Measurements from ENCODE around the gene E2F4. TPM values are rescaled to one million over a fixed set of nuclear protein-coding genes. Genes with fewer than 3 reads are reported as not detected.

E2F4 gene
- total and polyA plus RNA-seq, 2 experiments from 2014 or later, result 70.4 to 72.4 TPM

DNA sequence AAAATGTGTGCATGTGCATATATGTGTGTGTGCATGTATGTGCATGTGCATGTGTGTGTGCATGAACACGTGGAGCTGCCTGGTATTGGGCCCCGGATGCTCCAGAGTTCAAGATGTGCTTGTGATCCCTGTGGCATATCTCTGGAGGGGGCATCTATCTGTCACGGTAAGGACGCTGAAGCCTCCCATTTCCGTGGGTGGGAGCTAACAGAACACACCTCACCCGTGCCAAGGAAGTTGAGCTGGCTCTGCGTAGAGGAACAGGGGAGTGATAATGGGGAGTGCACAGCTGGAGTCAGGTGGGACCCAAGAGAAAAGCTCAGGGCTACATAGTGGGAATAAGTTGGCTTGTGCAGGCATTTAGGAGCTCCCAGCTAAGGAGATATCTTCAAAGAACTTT is 19.7 kb downstream of the E2F4 start:
- H3K79me2 ChIP-seq, result no peaks in the 10 kb centered on the region
- H3K9me3 ChIP-seq (ENCODE audit: low read depth), result no peaks in the 10 kb centered on the region
- no peaks in the 10 kb centered on the region for H4K20me1 ChIP-seq (ENCODE audit: insufficient read depth, poor library complexity, severe bottlenecking)
- H3K4me3 ChIP-seq, result no peak overlapping the region
- no peak overlapping the region for H3K4me2 ChIP-seq
- no peak overlapping the region for H3K27ac ChIP-seq
- H3K4me1 ChIP-seq (ENCODE audit: insufficient read depth), result no peaks in the 10 kb centered on the region
- no peaks in the 10 kb centered on the region for H3K9me2 ChIP-seq (replicated peaks; ENCODE audit: insufficient read depth)
- DNase-seq (ENCODE audit: low spot score), result no peak
- no peak overlapping the region for H2AFZ ChIP-seq
- TF ChIP-seq, protein P1, sequence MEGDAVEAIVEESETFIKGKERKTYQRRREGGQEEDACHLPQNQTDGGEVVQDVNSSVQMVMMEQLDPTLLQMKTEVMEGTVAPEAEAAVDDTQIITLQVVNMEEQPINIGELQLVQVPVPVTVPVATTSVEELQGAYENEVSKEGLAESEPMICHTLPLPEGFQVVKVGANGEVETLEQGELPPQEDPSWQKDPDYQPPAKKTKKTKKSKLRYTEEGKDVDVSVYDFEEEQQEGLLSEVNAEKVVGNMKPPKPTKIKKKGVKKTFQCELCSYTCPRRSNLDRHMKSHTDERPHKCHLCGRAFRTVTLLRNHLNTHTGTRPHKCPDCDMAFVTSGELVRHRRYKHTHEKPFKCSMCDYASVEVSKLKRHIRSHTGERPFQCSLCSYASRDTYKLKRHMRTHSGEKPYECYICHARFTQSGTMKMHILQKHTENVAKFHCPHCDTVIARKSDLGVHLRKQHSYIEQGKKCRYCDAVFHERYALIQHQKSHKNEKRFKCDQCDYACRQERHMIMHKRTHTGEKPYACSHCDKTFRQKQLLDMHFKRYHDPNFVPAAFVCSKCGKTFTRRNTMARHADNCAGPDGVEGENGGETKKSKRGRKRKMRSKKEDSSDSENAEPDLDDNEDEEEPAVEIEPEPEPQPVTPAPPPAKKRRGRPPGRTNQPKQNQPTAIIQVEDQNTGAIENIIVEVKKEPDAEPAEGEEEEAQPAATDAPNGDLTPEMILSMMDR (IDR thresholded peaks at IDR 0.05; ENCODE audit: poor library complexity), result no peak
- no peak for TF ChIP-seq EZH2 (IDR thresholded peaks at IDR 0.05; ENCODE audit: borderline replicate concordance)
- no peak for TF ChIP-seq EZH2phosphoT487 (IDR thresholded peaks at IDR 0.05; ENCODE audit: low read depth, severe bottlenecking, unreplicated experiment)
- no peaks in the 10 kb centered on the region for H3K36me3 ChIP-seq (replicated peaks; ENCODE audit: insufficient read depth, low read depth)
- 82% methylated on average over 7 of the region's 7 CpGs for WGBS (ENCODE audit: low lambda C conversion rate, missing lambda C conversion rate)
- H3K27me3 ChIP-seq, result no peaks in the 10 kb centered on the region

- no peaks in the 10 kb centered on the region for H3K36me3 ChIP-seq (replicated peaks; ENCODE audit: insufficient read depth, low read depth)
- no peak overlapping the region for H3K27ac ChIP-seq
- H3K4me3 ChIP-seq, result no peak overlapping the region
- no peak overlapping the region for H3K4me2 ChIP-seq
- DNase-seq (ENCODE audit: low spot score), result no peak
- TF ChIP-seq, protein P1 (IDR thresholded peaks at IDR 0.05; ENCODE audit: poor library complexity), result no peak
- TF ChIP-seq EZH2phosphoT487 (IDR thresholded peaks at IDR 0.05; ENCODE audit: low read depth, severe bottlenecking, unreplicated experiment) (no peak), EZH2 (IDR thresholded peaks at IDR 0.05; ENCODE audit: borderline replicate concordance) (no peak)
- H3K4me1 ChIP-seq (ENCODE audit: insufficient read depth), result no peaks in the 10 kb centered on the region
- no peaks in the 10 kb centered on the region for H4K20me1 ChIP-seq (ENCODE audit: insufficient read depth, poor library complexity, severe bottlenecking)
- H2AFZ ChIP-seq, result no peak overlapping the region
- no peaks in the 10 kb centered on the region for H3K79me2 ChIP-seq
- H3K27me3 ChIP-seq, result no peaks in the 10 kb centered on the region
- no peaks in the 10 kb centered on the region for H3K9me2 ChIP-seq (replicated peaks; ENCODE audit: insufficient read depth)
- no peaks in the 10 kb centered on the region for H3K9me3 ChIP-seq (ENCODE audit: low read depth)
Observed at GRCh38 chr16:67212766-67213165, 20.8 kb downstream of the E2F4 start.

GRCh38 chr16:67213197-67214019 is 21.5 kb downstream of the E2F4 start:
- Histone ChIP-seq H3K9me2 (replicated peaks; ENCODE audit: insufficient read depth) (no peaks in the 10 kb centered on the region), H3K79me2 (no peaks in the 10 kb centered on the region), H3K4me3 (no peak overlapping the region), H3K36me3 (replicated peaks; ENCODE audit: insufficient read depth, low read depth) (no peaks in the 10 kb centered on the region), H3K4me2 (no peak overlapping the region), H3K27me3 (no peaks in the 10 kb centered on the region), H2AFZ (no peak overlapping the region), H3K27ac (no peak overlapping the region), H3K9me3 (ENCODE audit: low read depth) (no peaks in the 10 kb centered on the region), H3K4me1 (ENCODE audit: insufficient read depth) (no peaks in the 10 kb centered on the region), H4K20me1 (ENCODE audit: insufficient read depth, poor library complexity, severe bottlenecking) (no peaks in the 10 kb centered on the region)
- DNase-seq (ENCODE audit: low spot score), result no peak
- 86% methylated on average over 8 of the region's 8 CpGs for WGBS (ENCODE audit: low lambda C conversion rate, missing lambda C conversion rate)
- TF ChIP-seq, protein P1 (IDR thresholded peaks at IDR 0.05; ENCODE audit: poor library complexity), result no peak
- TF ChIP-seq EZH2 (IDR thresholded peaks at IDR 0.05; ENCODE audit: borderline replicate concordance) (no peak), EZH2phosphoT487 (IDR thresholded peaks at IDR 0.05; ENCODE audit: low read depth, severe bottlenecking, unreplicated experiment) (no peak)
